Measurements from ENCODE around the gene BNC2. TPM values are rescaled to one million over a fixed set of nuclear protein-coding genes. Genes with fewer than 3 reads are reported as not detected.
A peak's percentile ranks its signal among the peaks of the same experiment; 100 is the strongest.

BNC2 gene
- total and polyA plus RNA-seq, 2 donors (not counting 1 experiment from before 2014, with no cell fraction given) = 34.7 to 39.1 TPM

DNA sequence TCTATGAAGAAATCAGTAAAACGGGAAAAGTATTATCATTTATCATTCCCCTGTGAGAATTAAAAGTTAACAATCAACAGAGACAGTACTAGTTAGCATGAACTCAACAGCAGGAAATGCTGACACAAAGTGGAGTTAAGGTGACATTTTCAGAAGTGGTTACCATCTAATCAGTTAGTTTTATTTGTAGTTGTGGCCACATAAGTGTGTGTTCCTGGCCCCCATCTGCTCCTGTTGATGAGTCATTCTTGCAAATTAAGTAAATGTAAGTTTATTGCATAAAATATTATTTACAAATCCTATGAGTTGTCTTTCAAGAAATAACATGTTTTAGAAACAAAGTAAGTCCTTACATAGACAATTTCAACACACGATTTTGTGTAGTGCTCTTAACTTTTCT lies 8.9 kb upstream of the BNC2 start:
- TF ChIP-seq EZH2 (IDR thresholded peaks at IDR 0.05; ENCODE audit: low read length, missing control alignments) = no peak
- TF ChIP-seq, protein P1, sequence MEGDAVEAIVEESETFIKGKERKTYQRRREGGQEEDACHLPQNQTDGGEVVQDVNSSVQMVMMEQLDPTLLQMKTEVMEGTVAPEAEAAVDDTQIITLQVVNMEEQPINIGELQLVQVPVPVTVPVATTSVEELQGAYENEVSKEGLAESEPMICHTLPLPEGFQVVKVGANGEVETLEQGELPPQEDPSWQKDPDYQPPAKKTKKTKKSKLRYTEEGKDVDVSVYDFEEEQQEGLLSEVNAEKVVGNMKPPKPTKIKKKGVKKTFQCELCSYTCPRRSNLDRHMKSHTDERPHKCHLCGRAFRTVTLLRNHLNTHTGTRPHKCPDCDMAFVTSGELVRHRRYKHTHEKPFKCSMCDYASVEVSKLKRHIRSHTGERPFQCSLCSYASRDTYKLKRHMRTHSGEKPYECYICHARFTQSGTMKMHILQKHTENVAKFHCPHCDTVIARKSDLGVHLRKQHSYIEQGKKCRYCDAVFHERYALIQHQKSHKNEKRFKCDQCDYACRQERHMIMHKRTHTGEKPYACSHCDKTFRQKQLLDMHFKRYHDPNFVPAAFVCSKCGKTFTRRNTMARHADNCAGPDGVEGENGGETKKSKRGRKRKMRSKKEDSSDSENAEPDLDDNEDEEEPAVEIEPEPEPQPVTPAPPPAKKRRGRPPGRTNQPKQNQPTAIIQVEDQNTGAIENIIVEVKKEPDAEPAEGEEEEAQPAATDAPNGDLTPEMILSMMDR (conservative IDR thresholded peaks at IDR 0.05 in 1 of 2, IDR thresholded peaks at IDR 0.05 in 1 of 2; ENCODE audit: low read depth in 1 of 2, low read length in 2 of 2) = no peak
- Histone ChIP-seq H3K27ac (ENCODE audit: insufficient read depth, low read length) (no peak overlapping the region), H3K36me3 (ENCODE audit: control insufficient read depth, insufficient read depth, low read length) (no peaks in the 10 kb centered on the region), H3K4me2 (ENCODE audit: extremely low read depth, insufficient read depth, low read length) (no peak overlapping the region), H3K4me3 (replicated peaks in 1 of 4; ENCODE audit: control extremely low read depth in 1 of 4, insufficient read depth in 1 of 4, low read depth in 3 of 4, low read length in 4 of 4) (no peak overlapping the region), H4K20me1 (ENCODE audit: control insufficient read depth, extremely low read depth, insufficient read depth, low read length) (no peaks in the 10 kb centered on the region), H3K9ac (ENCODE audit: insufficient read depth, low read length) (no peak overlapping the region), H3K9me3 (ENCODE audit: control insufficient read depth, insufficient read depth, low read depth, low read length) (no peaks in the 10 kb centered on the region), H3K27me3 (ENCODE audit: control insufficient read depth, insufficient read depth, low read length) (no peaks in the 10 kb centered on the region), H3K4me1 (ENCODE audit: control insufficient read depth, extremely low read depth, insufficient read depth, low read length) (peaks cover 2% of the 10 kb centered on the region), H2AFZ (ENCODE audit: low read length) (no peak overlapping the region), H3K79me2 (ENCODE audit: control insufficient read depth, insufficient read depth, low read length) (no peaks in the 10 kb centered on the region)
- peak; percentile 16 to 61 for DNase-seq (ENCODE audit: low read depth in 2 of 2)

DNA sequence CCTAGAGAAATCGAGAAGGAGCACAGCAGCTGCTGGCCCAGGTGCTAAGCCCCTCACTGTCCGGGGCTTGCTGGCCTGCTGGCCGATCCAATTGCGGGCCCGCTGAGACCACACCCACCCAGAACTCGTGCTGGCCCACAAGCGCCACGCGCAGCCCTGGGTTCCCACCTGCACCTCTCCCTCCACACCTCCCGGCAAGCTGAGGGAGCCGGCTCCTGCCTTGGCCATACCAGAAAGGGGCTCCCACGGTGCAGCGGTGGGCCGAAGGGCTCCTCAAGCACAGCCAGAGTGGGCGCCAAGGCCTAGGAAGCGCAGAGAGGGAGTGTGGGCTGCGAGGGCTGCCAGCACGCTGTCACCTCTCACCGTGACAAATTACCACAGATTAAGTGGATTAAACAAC lies 6.8 kb upstream of the BNC2 start:
- Histone ChIP-seq H3K79me2 (ENCODE audit: control insufficient read depth, insufficient read depth, low read length) (no peaks in the 10 kb centered on the region), H3K9ac (ENCODE audit: insufficient read depth, low read length) (no peak overlapping the region)
- no peak for DNase-seq (ENCODE audit: low read depth in 2 of 2)

DNA sequence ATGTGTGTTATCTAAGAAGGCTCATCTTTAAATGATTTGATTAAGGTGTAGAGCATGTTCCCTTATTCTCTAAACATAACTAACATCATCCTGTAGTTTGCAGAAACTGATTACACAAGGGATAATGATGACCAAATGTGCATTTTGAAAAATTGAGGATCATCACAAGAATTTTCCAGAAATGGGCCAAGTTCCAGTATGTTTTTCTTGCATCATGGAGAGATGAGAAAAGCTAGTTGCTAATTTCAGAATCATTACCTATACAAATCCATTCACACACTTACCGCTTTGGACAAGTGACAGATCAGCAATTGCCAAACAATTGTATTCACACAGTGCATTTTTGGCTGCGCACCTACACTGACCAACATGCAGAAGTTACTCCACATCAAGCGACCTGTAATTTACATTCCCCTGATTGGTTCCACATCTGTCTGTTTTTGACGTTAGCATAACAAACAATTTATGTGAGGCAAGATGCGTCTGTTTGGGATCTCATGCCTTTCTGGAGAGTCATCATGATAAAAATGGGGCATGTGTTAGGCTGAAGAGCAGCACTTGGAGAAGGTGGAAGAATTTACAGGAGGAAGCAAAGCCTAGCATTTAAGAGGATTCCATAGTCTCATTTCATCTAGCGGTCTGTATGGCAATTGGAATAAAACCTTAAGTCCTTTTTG lies 2.8 kb upstream of the BNC2 start:
- Histone ChIP-seq H4K20me1 (ENCODE audit: control insufficient read depth, extremely low read depth, insufficient read depth, low read length) (no peaks in the 10 kb centered on the region), H2AFZ (ENCODE audit: low read length) (no peak overlapping the region), H3K27ac (ENCODE audit: insufficient read depth, low read length) (no peak overlapping the region), H3K79me2 (ENCODE audit: control insufficient read depth, insufficient read depth, low read length) (peaks cover 24% of the 10 kb centered on the region), H3K27me3 (ENCODE audit: control insufficient read depth, insufficient read depth, low read length) (no peaks in the 10 kb centered on the region), H3K9ac (ENCODE audit: insufficient read depth, low read length) (no peak overlapping the region), H3K4me2 (ENCODE audit: extremely low read depth, insufficient read depth, low read length) (no peak overlapping the region), H3K4me1 (ENCODE audit: control insufficient read depth, extremely low read depth, insufficient read depth, low read length) (peaks cover 2% of the 10 kb centered on the region), H3K4me3 (replicated peaks in 1 of 4; ENCODE audit: control extremely low read depth in 1 of 4, insufficient read depth in 1 of 4, low read depth in 3 of 4, low read length in 4 of 4) (no peak overlapping the region), H3K9me3 (ENCODE audit: control insufficient read depth, insufficient read depth, low read depth, low read length) (no peaks in the 10 kb centered on the region), H3K36me3 (ENCODE audit: control insufficient read depth, insufficient read depth, low read length) (no peaks in the 10 kb centered on the region)
- peak; percentile 49 to 65 for DNase-seq (ENCODE audit: low read depth in 2 of 2)
- TF ChIP-seq, protein P1 (conservative IDR thresholded peaks at IDR 0.05 in 1 of 2, IDR thresholded peaks at IDR 0.05 in 1 of 2; ENCODE audit: low read depth in 1 of 2, low read length in 2 of 2) = no peak
- TF ChIP-seq EZH2 (IDR thresholded peaks at IDR 0.05; ENCODE audit: low read length, missing control alignments) = no peak

More for the DNA sequence above, 6.8 kb upstream of the BNC2 start:
- H4K20me1 ChIP-seq (ENCODE audit: control insufficient read depth, extremely low read depth, insufficient read depth, low read length) = no peaks in the 10 kb centered on the region
- TF ChIP-seq, protein P1 (conservative IDR thresholded peaks at IDR 0.05 in 1 of 2, IDR thresholded peaks at IDR 0.05 in 1 of 2; ENCODE audit: low read depth in 1 of 2, low read length in 2 of 2) = no peak
- TF ChIP-seq EZH2 (IDR thresholded peaks at IDR 0.05; ENCODE audit: low read length, missing control alignments) = no peak
- no peak overlapping the region for H2AFZ ChIP-seq (ENCODE audit: low read length)
- no peak overlapping the region for H3K4me2 ChIP-seq (ENCODE audit: extremely low read depth, insufficient read depth, low read length)
- no peaks in the 10 kb centered on the region for H3K4me1 ChIP-seq (ENCODE audit: control insufficient read depth, extremely low read depth, insufficient read depth, low read length)
- H3K36me3 ChIP-seq (ENCODE audit: control insufficient read depth, insufficient read depth, low read length) = no peaks in the 10 kb centered on the region
- no peaks in the 10 kb centered on the region for H3K9me3 ChIP-seq (ENCODE audit: control insufficient read depth, insufficient read depth, low read depth, low read length)
- no peaks in the 10 kb centered on the region for H3K27me3 ChIP-seq (ENCODE audit: control insufficient read depth, insufficient read depth, low read length)
- no peak overlapping the region for H3K27ac ChIP-seq (ENCODE audit: insufficient read depth, low read length)
- H3K4me3 ChIP-seq (replicated peaks in 1 of 4; ENCODE audit: control extremely low read depth in 1 of 4, insufficient read depth in 1 of 4, low read depth in 3 of 4, low read length in 4 of 4) = no peak overlapping the region

Measured in fibroblast of lung (primary cell).